ENCODE data around the gene IFNL3. TPM values are rescaled to one million over a fixed set of nuclear protein-coding genes. Genes with fewer than 3 reads are reported as not detected.

The IFNL3 gene
- total and polyA plus RNA-seq, 2 of the 13 experiments (the other 11 are each of a cell fraction or from before 2014, with no cell fraction given) = not detected

- intact Hi-C loops (cut with micrococcal nuclease; ENCODE audit: unreplicated experiment) = no loop called here
- TF ChIP-seq TGIF2 (CRISPR knock-in tag; IDR thresholded peaks at IDR 0.05) (no peak), ZFY (CRISPR knock-in tag; IDR thresholded peaks at IDR 0.05) (no peak), SMAD1 (CRISPR knock-in tag; IDR thresholded peaks at IDR 0.05; ENCODE audit: borderline replicate concordance, low read depth) (no peak), ZNF784 (CRISPR knock-in tag; IDR thresholded peaks at IDR 0.05; ENCODE audit: borderline replicate concordance) (no peak), ZNF7 (CRISPR knock-in tag; IDR thresholded peaks at IDR 0.05) (no peak), ATM (IDR thresholded peaks at IDR 0.05; ENCODE audit: borderline replicate concordance) (no peak), IRF1 (CRISPR knock-in tag; IDR thresholded peaks at IDR 0.05; ENCODE audit: low read depth) (no peak), ARHGAP35 (CRISPR knock-in tag; IDR thresholded peaks at IDR 0.05; ENCODE audit: borderline replicate concordance) (no peak), NFE2 (CRISPR knock-in tag; IDR thresholded peaks at IDR 0.05) (no peak), ZNF20 (CRISPR knock-in tag; IDR thresholded peaks at IDR 0.05) (no peak), RORA (CRISPR knock-in tag; IDR thresholded peaks at IDR 0.05) (no peak), NRL (CRISPR knock-in tag; IDR thresholded peaks at IDR 0.05; ENCODE audit: borderline replicate concordance) (no peak), DZIP1 (CRISPR knock-in tag; IDR thresholded peaks at IDR 0.05) (no peak), TFDP2 (CRISPR knock-in tag; IDR thresholded peaks at IDR 0.05) (no peak), ZNF615 (CRISPR knock-in tag; IDR thresholded peaks at IDR 0.05; ENCODE audit: borderline replicate concordance) (no peak), ZNF747 (CRISPR knock-in tag; IDR thresholded peaks at IDR 0.05; ENCODE audit: borderline replicate concordance) (no peak), HNF4A (CRISPR knock-in tag; IDR thresholded peaks at IDR 0.05) (no peak), ZBTB20 (CRISPR knock-in tag; IDR thresholded peaks at IDR 0.05; ENCODE audit: borderline replicate concordance, low read depth) (no peak)
These were observed 39.2 kb upstream of the IFNL3 start for GRCh38 chr19:39284032-39284431.

More at GRCh38 chr19:39284032-39284431, 39.2 kb upstream of the IFNL3 start:
- FAIRE-seq (no peak), DNase-seq (ENCODE audit: low spot score) (no peak), ATAC-seq (no peak)
- Histone ChIP-seq H4K20me1 (ENCODE audit: insufficient read depth, low read length) (no peaks in the 10 kb centered on the region), H2AFZ (ENCODE audit: low read length) (no peak overlapping the region), H3K9ac (ENCODE audit: insufficient read depth, low read depth, low read length) (no peak overlapping the region), H3K4me3 (replicated peaks in 1 of 3; ENCODE audit: insufficient read depth in 1 of 3, low read depth in 2 of 3, low read length in 3 of 3) (no peak overlapping the region), H3K79me2 (ENCODE audit: insufficient read depth, low read length) (no peaks in the 10 kb centered on the region), H3K4me2 (ENCODE audit: low read depth, low read length) (no peak overlapping the region), H3K27me3 (ENCODE audit: control insufficient read depth in 1 of 2, insufficient read depth in 2 of 2, low read length in 2 of 2) (no peaks in the 10 kb centered on the region; a peak in 2 of 5 replicates), H3K4me1 (ENCODE audit: insufficient read depth, low read length) (no peaks in the 10 kb centered on the region), H3K27ac (ENCODE audit: extremely low read length, insufficient read depth, low read length) (no peak overlapping the region), H3K36me3 (replicated peaks in 1 of 2; ENCODE audit: control insufficient read depth in 1 of 2, insufficient read depth in 2 of 2, low read length in 2 of 2) (no peaks in the 10 kb centered on the region), H3K9me3 (ENCODE audit: low read length) (no peaks in the 10 kb centered on the region)
- WGBS (ENCODE audit: low lambda C conversion rate) = 0% methylated on average over 1 of the region's 1 CpG
- in situ Hi-C loops (cut with HindIII; ENCODE audit: extremely low pct_ligation_motif_present, low pct_unique_long_range_greater_than_20kb) = no loop called here
- POLR2A ChIA-PET = no interaction called here
- BruUV-seq (replicated peaks) = no TSS peak
- CTCF ChIA-PET (ENCODE audit: low intra/inter-chr PET ratio, low total read pairs) = no interaction called here
